SK-N-SH (cell line): ENCODE measurements around the gene CDH26.

ENCODE experiments used
- TCF12 ChIP-seq: IDR thresholded peaks from 2 replicates; pipeline ENCODE4 v1.4.0; 2012
- TF ChIP-seq, protein P1 (sequence below): fragments of 200-600 bp; sonication (generic); IDR thresholded peaks from 2 replicates; pipeline ENCODE4 v1.6.1; 2017; ENCODE audit warnings: antibody characterized with exemption, mild to moderate bottlenecking, moderate library complexity
- TF ChIP-seq, protein P2 (sequence below): IDR thresholded peaks from 2 replicates; pipeline ENCODE4 v1.6.1; 2012; ENCODE audit warnings: mild to moderate bottlenecking, low read depth, low read length, moderate library complexity

DNA sequence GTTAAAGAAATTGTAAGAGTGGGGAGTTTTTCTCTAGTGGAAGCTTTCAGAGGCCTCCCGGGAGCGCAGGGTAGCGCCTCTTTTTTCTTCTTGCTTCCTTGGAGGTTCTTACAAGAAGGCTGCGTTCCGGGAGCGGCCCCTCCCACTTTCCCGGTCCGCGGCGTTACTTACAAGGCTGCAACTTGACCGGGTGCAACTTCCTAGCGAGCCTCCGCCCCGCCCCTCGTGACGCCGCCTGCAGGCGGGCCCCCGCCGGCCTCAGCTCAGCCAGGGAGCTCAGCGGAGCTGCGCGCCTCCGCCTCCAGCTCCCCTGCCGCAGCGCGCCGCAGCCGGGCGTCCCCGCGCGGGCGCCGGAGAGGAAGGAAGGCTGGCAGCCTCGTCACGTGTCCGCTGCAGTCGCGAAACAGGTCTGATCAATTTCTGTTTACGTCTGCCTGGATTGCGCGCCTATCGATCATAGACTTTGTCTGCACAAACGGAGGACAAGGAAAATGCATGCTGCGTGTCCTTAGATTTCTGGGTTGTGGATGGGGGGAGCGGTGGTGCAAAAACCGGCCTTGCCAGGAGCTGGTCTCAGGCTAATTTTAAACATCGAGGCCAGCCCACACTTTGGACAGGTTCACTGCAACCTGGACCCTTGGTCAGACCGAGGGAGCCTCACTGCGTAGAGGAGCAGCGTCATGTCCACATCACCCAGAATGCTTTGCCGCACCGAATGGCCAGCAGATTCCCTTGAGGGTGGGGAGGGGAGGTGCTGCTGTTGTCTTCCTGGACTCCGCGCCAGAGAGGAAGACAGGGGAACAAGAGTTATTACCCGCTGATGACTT, 17.9 kb upstream of the CDH26 start, which contains the start of the genes FAM217B and PPP1R3D:
- TF ChIP-seq, protein P1, sequence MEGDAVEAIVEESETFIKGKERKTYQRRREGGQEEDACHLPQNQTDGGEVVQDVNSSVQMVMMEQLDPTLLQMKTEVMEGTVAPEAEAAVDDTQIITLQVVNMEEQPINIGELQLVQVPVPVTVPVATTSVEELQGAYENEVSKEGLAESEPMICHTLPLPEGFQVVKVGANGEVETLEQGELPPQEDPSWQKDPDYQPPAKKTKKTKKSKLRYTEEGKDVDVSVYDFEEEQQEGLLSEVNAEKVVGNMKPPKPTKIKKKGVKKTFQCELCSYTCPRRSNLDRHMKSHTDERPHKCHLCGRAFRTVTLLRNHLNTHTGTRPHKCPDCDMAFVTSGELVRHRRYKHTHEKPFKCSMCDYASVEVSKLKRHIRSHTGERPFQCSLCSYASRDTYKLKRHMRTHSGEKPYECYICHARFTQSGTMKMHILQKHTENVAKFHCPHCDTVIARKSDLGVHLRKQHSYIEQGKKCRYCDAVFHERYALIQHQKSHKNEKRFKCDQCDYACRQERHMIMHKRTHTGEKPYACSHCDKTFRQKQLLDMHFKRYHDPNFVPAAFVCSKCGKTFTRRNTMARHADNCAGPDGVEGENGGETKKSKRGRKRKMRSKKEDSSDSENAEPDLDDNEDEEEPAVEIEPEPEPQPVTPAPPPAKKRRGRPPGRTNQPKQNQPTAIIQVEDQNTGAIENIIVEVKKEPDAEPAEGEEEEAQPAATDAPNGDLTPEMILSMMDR, result 0 out of 2 replicates have a peak, but pooled peaks have one; percentile 15
- TF ChIP-seq, protein P2, sequence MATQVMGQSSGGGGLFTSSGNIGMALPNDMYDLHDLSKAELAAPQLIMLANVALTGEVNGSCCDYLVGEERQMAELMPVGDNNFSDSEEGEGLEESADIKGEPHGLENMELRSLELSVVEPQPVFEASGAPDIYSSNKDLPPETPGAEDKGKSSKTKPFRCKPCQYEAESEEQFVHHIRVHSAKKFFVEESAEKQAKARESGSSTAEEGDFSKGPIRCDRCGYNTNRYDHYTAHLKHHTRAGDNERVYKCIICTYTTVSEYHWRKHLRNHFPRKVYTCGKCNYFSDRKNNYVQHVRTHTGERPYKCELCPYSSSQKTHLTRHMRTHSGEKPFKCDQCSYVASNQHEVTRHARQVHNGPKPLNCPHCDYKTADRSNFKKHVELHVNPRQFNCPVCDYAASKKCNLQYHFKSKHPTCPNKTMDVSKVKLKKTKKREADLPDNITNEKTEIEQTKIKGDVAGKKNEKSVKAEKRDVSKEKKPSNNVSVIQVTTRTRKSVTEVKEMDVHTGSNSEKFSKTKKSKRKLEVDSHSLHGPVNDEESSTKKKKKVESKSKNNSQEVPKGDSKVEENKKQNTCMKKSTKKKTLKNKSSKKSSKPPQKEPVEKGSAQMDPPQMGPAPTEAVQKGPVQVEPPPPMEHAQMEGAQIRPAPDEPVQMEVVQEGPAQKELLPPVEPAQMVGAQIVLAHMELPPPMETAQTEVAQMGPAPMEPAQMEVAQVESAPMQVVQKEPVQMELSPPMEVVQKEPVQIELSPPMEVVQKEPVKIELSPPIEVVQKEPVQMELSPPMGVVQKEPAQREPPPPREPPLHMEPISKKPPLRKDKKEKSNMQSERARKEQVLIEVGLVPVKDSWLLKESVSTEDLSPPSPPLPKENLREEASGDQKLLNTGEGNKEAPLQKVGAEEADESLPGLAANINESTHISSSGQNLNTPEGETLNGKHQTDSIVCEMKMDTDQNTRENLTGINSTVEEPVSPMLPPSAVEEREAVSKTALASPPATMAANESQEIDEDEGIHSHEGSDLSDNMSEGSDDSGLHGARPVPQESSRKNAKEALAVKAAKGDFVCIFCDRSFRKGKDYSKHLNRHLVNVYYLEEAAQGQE, result no peak
- peak; percentile 13; the same call in 1 of the 2 replicates for TF ChIP-seq TCF12
